Pancreas (tissue), 10 donors: ENCODE data around the gene SPIB. TPM values are rescaled to one million over a fixed set of nuclear protein-coding genes. Genes with fewer than 3 reads are reported as not detected.

ENCODE experiments used
- ATAC-seq, 4 donors: fragments of 200-7000 bp; cut with Tn5 transposase; one replicate each; pipeline versions ENCODE4 v1.8.0 to v1.9.1; 2020; ENCODE audit warnings: mild to moderate bottlenecking in 4 of 4, moderate library complexity in 4 of 4
- DNase-seq, 6 donors: peaks; one replicate each; pipeline ENCODE4 v3.0.0-alpha.2; 2020
- FAIRE-seq: peaks from 2 replicates; lab custom pipeline; 2012; peaks lifted over from hg19 to GRCh38; lab: Jason Lieb, UNC
- H3K27ac ChIP-seq, 4 donors: fragments of 200-600 bp; sonication (generic); 1 replicate in 3 of 4; 2 replicates in 1 of 4; pipeline versions ENCODE4 v1.5.0 to v1.8.0; 2020
- H3K27me3 ChIP-seq, 4 donors: fragments of 200-600 bp; one replicate each; pipeline ENCODE4 v1.8.0; 2021
- H3K36me3 ChIP-seq, 3 donors: fragments of 200-600 bp; sonication (generic) in 1 of 3; one replicate each; pipeline versions ENCODE4 v1.5.0 to v1.8.0; 2020 to 2021
- H3K4me1 ChIP-seq, 3 donors: fragments of 200-600 bp; one replicate each; pipeline ENCODE4 v1.8.0; 2021
- H3K4me3 ChIP-seq, 4 donors: fragments of 200-600 bp; sonication (generic) in 2 of 4; one replicate each; pipeline versions ENCODE4 v1.5.0 to v1.8.0; 2020 to 2021
- H3K9me3 ChIP-seq, 4 donors: fragments of 200-600 bp; one replicate each; pipeline ENCODE4 v1.8.0; 2021
- WGBS, 2 donors: extraction: QIAGEN DNeasy Blood & Tissue Kit; methylation state at CpG; one replicate each; pipeline ENCODE4 v1.1.7; 2013; 5-methylcytosine and 5-hydroxymethylcytosine counted together
- intact Hi-C, 3 donors: fragments of 100-400 bp; cut with DNase I; formaldehyde crosslinking; loops; one replicate each; pipeline versions ENCODE4 v1.11.1 to v1.14.2; 2022
- polyA plus RNA-seq, 2 donors: library from polyadenylated mRNA; stranded (reverse); fragments of 200-250 nt; gene quantifications; one replicate each; pipeline ENCODE4 v1.2.3, GENCODE V29; 2013
- total RNA-seq, 6 donors: library from RNA; stranded (reverse); fragmentation: NEBNext Ultra II Directional in 4 of 6; extraction: Animal tissue kit (Norgen Biotek cat#: 25700) in 4 of 6; gene quantifications; one replicate each; pipeline versions ENCODE4 v1.2.1 to v1.2.4, GENCODE V29; 2021 to 2023
- TF ChIP-seq, protein P1 (sequence below), 4 donors: fragments of 200-600 bp; sonication (generic) in 3 of 4; IDR thresholded peaks; one replicate each; pipeline versions ENCODE4 v1.5.0 to v1.8.0; 2021; ENCODE audit warnings: antibody characterized with exemption in 4 of 4
- donor health status: healthy with polysubstance abuse.
- donor health status: DM: no; HTN: no; CAD: no; lungs with moderate emphysema.
- donor health status: DM: no; HTN: no; CAD: no.
- donor health status: control.
- donor health status: control.
- donor health status: Bipolar disorder and iron deficiency.
- donor health status: DM: yes; HTN: yes; CAD: no.
- donor health status: DM: no; HTN: no; CAD: no.
- donor health status: DM: no; HTN: no; CAD: no.
- donor health status: DM: yes; HTN: yes; CAD: no.

SPIB gene
- total and polyA plus RNA-seq, 8 donors = 0.09 to 25.6 (median 1.1) TPM

- 5 to 10% methylated on average over 28 to 40 of the region's 40 CpGs for WGBS, 2 donors
- FAIRE-seq (no peak), ATAC-seq (peak; percentile 17 to 30 (median 27)), DNase-seq (peak in 5 of 6 donors; percentile 18 to 65 (median 47))
- TF ChIP-seq, protein P1, sequence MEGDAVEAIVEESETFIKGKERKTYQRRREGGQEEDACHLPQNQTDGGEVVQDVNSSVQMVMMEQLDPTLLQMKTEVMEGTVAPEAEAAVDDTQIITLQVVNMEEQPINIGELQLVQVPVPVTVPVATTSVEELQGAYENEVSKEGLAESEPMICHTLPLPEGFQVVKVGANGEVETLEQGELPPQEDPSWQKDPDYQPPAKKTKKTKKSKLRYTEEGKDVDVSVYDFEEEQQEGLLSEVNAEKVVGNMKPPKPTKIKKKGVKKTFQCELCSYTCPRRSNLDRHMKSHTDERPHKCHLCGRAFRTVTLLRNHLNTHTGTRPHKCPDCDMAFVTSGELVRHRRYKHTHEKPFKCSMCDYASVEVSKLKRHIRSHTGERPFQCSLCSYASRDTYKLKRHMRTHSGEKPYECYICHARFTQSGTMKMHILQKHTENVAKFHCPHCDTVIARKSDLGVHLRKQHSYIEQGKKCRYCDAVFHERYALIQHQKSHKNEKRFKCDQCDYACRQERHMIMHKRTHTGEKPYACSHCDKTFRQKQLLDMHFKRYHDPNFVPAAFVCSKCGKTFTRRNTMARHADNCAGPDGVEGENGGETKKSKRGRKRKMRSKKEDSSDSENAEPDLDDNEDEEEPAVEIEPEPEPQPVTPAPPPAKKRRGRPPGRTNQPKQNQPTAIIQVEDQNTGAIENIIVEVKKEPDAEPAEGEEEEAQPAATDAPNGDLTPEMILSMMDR (IDR thresholded peaks at IDR 0.05) = no peak
- intact Hi-C loops = no loop called here
- H3K36me3 ChIP-seq = no peaks in the 10 kb centered on the region
- no peaks in the 10 kb centered on the region for H3K9me3 ChIP-seq
- peak within 1 kb of the TSS; percentile 44 to 67 (median 56) for H3K4me3 ChIP-seq
- no peaks in the 10 kb centered on the region for H3K27me3 ChIP-seq
- H3K4me1 ChIP-seq = peaks cover 0 to 9% (median 3%) of the 10 kb centered on the region in 3 donors
- H3K27ac ChIP-seq = peak within 1 kb of the TSS in 3 of 4 donors; percentile 31 to 81 (median 79)
Observed at GRCh38 chr19:50432221-50433028, 13.7 kb downstream of the SPIB start, which contains the start of gene MYBPC2. MYBPC2 (plus strand) TSS chr19:50432892; CDS start chr19:50432954, 62 bp downstream.

- Histone ChIP-seq H3K27ac (no peak overlapping the region), H3K4me1 (peaks cover 0 to 6% (median 3%) of the 10 kb centered on the region in 3 donors), H3K36me3 (no peaks in the 10 kb centered on the region), H3K27me3 (no peaks in the 10 kb centered on the region), H3K9me3 (no peaks in the 10 kb centered on the region), H3K4me3 (no peak overlapping the region)
- intact Hi-C loops = no loop called here
- DNase-seq = no peak
- TF ChIP-seq, protein P1 (IDR thresholded peaks at IDR 0.05) = no peak
- no peak for ATAC-seq
- WGBS, 2 donors = 79 to 82% methylated on average over 19 of the region's 19 CpGs
- no peak for FAIRE-seq
Observed at GRCh38 chr19:50433201-50434180, 14.8 kb downstream of the SPIB start.

DNA sequence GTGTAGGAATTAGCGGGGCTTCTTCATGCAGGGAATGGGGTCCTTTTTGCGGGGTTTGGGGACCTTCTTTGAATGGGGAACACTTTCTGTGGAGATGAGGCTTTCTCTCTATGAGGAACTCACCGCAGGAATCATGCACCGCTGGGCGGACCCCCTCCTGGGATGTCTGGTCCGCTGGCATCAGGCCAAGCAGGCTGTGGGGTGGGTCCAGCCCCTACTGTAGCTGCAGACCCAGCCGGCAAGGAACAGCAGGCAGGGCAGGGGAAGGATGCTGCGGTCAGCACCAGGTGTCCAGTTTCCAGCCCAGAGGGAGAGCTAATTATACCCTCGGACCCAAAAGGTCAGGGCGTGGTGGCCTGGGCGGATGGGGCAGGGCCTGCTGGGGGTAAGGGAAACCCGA lies 15.8 kb downstream of the SPIB start:
- peak in 1 of 6 donors; percentile 72 for DNase-seq
- FAIRE-seq = no peak
- no peak overlapping the region for H3K27ac ChIP-seq
- H3K27me3 ChIP-seq = no peaks in the 10 kb centered on the region
- no peaks in the 10 kb centered on the region for H3K36me3 ChIP-seq
- H3K9me3 ChIP-seq = no peaks in the 10 kb centered on the region
- intact Hi-C loops = no loop called here
- H3K4me1 ChIP-seq = peaks cover 0 to 6% (median 3%) of the 10 kb centered on the region in 3 donors
- no peak overlapping the region for H3K4me3 ChIP-seq
- 45 to 61% methylated on average over 12 of the region's 12 CpGs for WGBS, 2 donors
- no peak for ATAC-seq
- TF ChIP-seq, protein P1 (IDR thresholded peaks at IDR 0.05) = no peak

- no peaks in the 10 kb centered on the region for H3K36me3 ChIP-seq
- H3K27ac ChIP-seq = no peak overlapping the region
- no peak overlapping the region for H3K4me3 ChIP-seq
- peaks cover 0 to 6% (median 3%) of the 10 kb centered on the region in 3 donors for H3K4me1 ChIP-seq
- no peak for FAIRE-seq
- no peaks in the 10 kb centered on the region for H3K27me3 ChIP-seq
- intact Hi-C loops = no loop called here
- TF ChIP-seq, protein P1 (IDR thresholded peaks at IDR 0.05) = no peak
- no peak for ATAC-seq
- no peak for DNase-seq
- WGBS, 2 donors = 69 to 79% methylated on average over 17 of the region's 17 CpGs
- no peaks in the 10 kb centered on the region for H3K9me3 ChIP-seq
Observed at GRCh38 chr19:50435221-50435620, 16.5 kb downstream of the SPIB start.
